Uterus (tissue), 2 donors: ENCODE results near the gene AP1S1.
"Not testable (repeated sequence)": the region's sequence is repeated elsewhere in the genome, so short reads cannot be mapped to it uniquely, and the experiment has no call there.

Experiments
- POLR2A ChIP-seq, 2 donors: fragments of 450-650 bp; IDR thresholded peaks; one replicate each; pipeline ENCODE4 v1.6.1; 2016; ENCODE audit warnings: antibody characterized with exemption in 2 of 2, mild to moderate bottlenecking in 1 of 2, moderate library complexity in 1 of 2
- TF ChIP-seq, protein P1 (sequence below), 4 experiments: fragments of 200-600 bp in 2 of 4; fragments of 450-650 bp in 2 of 4; sonication (generic) in 2 of 4; IDR thresholded peaks; one replicate each; pipeline ENCODE4 v1.5.1; 2016 to 2019; ENCODE audit warnings: antibody characterized with exemption in 4 of 4, mild to moderate bottlenecking in 2 of 4, moderate library complexity in 1 of 4

DNA sequence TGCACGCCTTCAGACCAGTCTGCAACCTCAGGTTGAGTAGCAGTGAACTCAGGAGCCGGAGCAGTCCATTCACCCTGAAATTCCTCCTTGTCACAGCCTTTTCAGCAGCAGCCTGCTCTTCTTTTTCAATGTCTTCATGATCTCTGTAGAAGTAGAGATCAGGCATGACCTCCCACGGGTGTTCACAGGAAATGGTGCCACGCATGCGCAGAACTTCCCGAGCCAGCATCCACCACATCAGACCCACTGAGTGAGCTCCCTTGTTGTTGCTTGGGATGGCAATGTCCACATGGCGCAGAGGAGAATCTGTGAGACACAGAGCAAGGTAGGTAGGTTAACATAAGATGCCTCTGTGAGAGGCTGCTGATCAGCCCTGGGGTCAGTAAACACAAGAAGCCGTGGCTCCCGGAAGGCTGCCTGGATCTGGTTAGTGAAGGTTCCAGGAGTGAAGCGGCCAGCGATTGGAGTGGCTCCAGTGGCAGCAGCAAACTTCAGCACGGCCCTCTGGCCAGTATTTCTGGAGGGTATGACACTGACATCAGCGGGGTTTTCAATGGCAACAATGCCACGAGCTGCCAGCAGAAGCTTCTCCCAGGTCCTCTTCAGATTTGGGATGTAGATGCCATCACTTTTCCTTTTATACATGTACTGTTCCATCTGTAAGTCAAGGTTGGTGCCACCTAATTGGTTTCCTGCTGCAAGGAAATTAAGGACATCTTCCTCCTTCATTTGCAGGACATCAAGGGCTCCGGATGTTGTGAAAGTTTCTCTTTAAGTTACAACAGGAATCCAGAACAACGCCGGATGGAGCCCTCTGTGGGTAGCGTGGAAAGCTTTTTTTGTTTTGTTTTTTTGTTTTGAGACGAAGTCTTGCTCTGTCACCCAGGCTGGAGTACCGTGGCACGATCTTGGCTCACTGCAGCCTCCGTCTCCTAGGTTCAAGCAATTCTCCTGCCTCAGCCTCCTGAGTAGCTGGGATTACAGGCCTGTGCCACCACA, 49.8 kb downstream of the AP1S1 start:
- not testable (repeated sequence) for TF ChIP-seq POLR2A (IDR thresholded peaks at IDR 0.05)
- TF ChIP-seq, protein P1, sequence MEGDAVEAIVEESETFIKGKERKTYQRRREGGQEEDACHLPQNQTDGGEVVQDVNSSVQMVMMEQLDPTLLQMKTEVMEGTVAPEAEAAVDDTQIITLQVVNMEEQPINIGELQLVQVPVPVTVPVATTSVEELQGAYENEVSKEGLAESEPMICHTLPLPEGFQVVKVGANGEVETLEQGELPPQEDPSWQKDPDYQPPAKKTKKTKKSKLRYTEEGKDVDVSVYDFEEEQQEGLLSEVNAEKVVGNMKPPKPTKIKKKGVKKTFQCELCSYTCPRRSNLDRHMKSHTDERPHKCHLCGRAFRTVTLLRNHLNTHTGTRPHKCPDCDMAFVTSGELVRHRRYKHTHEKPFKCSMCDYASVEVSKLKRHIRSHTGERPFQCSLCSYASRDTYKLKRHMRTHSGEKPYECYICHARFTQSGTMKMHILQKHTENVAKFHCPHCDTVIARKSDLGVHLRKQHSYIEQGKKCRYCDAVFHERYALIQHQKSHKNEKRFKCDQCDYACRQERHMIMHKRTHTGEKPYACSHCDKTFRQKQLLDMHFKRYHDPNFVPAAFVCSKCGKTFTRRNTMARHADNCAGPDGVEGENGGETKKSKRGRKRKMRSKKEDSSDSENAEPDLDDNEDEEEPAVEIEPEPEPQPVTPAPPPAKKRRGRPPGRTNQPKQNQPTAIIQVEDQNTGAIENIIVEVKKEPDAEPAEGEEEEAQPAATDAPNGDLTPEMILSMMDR (IDR thresholded peaks at IDR 0.05): not testable (repeated sequence)
